ENCODE measurements around the gene HJV. TPM values are rescaled to one million over a fixed set of nuclear protein-coding genes. Genes with fewer than 3 reads are reported as not detected.
"Not testable (repeated sequence)": the region's sequence is repeated elsewhere in the genome, so short reads cannot be mapped to it uniquely, and the experiment has no call there.

HJV gene
- total and polyA plus RNA-seq, 2 of the 4 experiments (the other 2 are of a cell fraction): not detected

DNA sequence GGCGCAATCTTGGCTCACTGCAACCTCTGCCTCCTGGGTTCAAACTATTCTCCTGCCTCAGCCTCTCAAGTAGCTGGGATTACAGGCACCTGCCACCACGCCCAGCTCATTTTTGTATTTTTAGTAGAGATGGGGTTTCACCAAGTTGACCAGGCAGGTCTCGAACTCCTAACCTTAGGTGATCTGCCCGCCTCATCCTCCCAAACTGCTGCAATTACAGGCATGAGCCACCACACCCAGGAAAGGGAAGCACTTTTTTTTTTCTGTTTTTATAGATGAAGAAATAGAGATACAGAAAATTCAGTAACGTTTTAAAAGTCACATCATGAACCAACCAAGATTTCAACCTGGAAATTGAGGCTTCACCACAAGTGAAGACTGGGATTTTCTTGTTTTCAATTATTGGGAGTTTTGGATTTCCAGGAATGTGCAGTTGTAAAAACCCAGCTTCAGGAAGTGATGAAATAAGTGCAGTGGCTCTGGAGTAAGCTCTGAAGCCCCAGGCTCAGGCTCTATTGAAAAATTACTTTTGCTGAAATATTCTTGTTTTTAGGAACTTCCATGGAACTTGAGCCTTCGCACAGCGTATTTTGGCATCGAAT, 27.1 kb upstream of the HJV start:
- WGBS, 2 experiments (ENCODE audit: extremely low coverage in 2 of 2, insufficient read length in 1 of 2): 81% methylated on average over 3 of the region's 8 CpGs; no CpG with 5 or more reads in 1 of the 2 experiments
- Histone ChIP-seq H3K9ac (ENCODE audit: low read depth, low read length) (0 out of 2 replicates have a peak overlapping the region, but pooled peaks have one; percentile 0), H2BK120ac (ENCODE audit: low read depth, low read length) (peak overlapping the region; percentile 48), H4K91ac (ENCODE audit: insufficient read depth, low read depth, low read length) (peak overlapping the region; percentile 36; the same call in 1 of the 2 replicates), H3K4ac (ENCODE audit: low read depth, low read length) (peak overlapping the region; percentile 58; the same call in 1 of the 2 replicates), H2BK20ac (ENCODE audit: low read depth, low read length) (peak overlapping the region; percentile 31; the same call in 1 of the 2 replicates), H3K14ac (replicated peaks; ENCODE audit: low read depth, low read length) (peak overlapping the region; percentile 31), H2AK9ac (replicated peaks; ENCODE audit: low read depth, low read length, poor library complexity) (peak overlapping the region; percentile 7), H4K5ac (ENCODE audit: low read depth, low read length) (peak overlapping the region; percentile 59; the same call in 1 of the 2 replicates), H3K27ac (ENCODE audit: insufficient read depth, low read length) (peak overlapping the region; percentile 0; the same call in 1 of the 2 replicates), H3K18ac (ENCODE audit: low read depth, low read length) (0 out of 2 replicates have a peak overlapping the region, but pooled peaks have one; percentile 36), H4K8ac (ENCODE audit: low read depth in 2 of 2, low read length in 2 of 2) (peak overlapping the region; percentile 21 to 80; a peak in 3 of 4 replicates), H3K56ac (ENCODE audit: extremely low read depth, insufficient read depth, low read length) (peak overlapping the region; percentile 17; the same call in 1 of the 2 replicates)
- CTCF ChIA-PET; H3K9me1 ChIP-seq (ENCODE audit: insufficient read depth, low read length); H3K27me3 ChIP-seq (ENCODE audit: control insufficient read depth, insufficient read depth, low read length); H3K23ac ChIP-seq (ENCODE audit: low read depth, low read length); H2AFZ ChIP-seq (replicated peaks; ENCODE audit: low read length, poor library complexity); intact Hi-C loops (cut with micrococcal nuclease); H3K4me3 ChIP-seq (ENCODE audit: insufficient read depth, low read depth, low read length); BruUV-seq (replicated peaks); H2BK5ac ChIP-seq (ENCODE audit: low read depth, low read length, poor library complexity, severe bottlenecking); in situ Hi-C loops (cut with MboI; ENCODE audit: low sequenced_read_pairs); ATAC-seq (ENCODE audit: low read depth); POLR2A ChIA-PET (ENCODE audit: unreplicated experiment); dilution Hi-C loops (cut with HindIII; ENCODE audit: low sequenced_read_pairs, unreplicated experiment); H3K9me3 ChIP-seq (ENCODE audit: control insufficient read depth, insufficient read depth, low read length); H3K36me3 ChIP-seq (ENCODE audit: control insufficient read depth, insufficient read depth, low read length); H2BK15ac ChIP-seq (ENCODE audit: low read depth, low read length); H4K20me1 ChIP-seq (ENCODE audit: insufficient read depth, low read length); H3K79me1 ChIP-seq (ENCODE audit: low read depth in 1 of 2, low read length in 2 of 2); H3K4me1 ChIP-seq (ENCODE audit: control insufficient read depth, insufficient read depth, low read length); H3K4me2 ChIP-seq (ENCODE audit: low read depth, low read length); H2AK5ac ChIP-seq (ENCODE audit: low read depth, low read length): not testable (repeated sequence)
- TF ChIP-seq CEBPB (IDR thresholded peaks at IDR 0.05; ENCODE audit: low read depth, low read length): peak; percentile 45; the same call in 1 of the 2 replicates
- peak; percentile 57 for DNase-seq

Measured in IMR-90 (cell line).